Caco-2 (cell line): ENCODE results near the gene TPSG1. TPM values are rescaled to one million over a fixed set of nuclear protein-coding genes. Genes with fewer than 3 reads are reported as not detected.

ENCODE experiments used
- BruUV-seq: library from RNA; stranded (reverse); fragments of 400-500 nt; replicated peaks from 2 replicates; lab custom pipeline; 2021; lab: Mats Ljungman, UMichigan
- CTCF ChIA-PET: fragments of 300-600 bp; sonication (Branson Sonifier 250); formaldehyde crosslinking; loops from one replicate; lab custom pipeline; 2022; ENCODE audit warnings: antibody characterized with exemption; lab: Charles Lee
- POLR2A ChIA-PET: fragments of 300-600 bp; sonication (Branson Sonifier 250); formaldehyde crosslinking; loops from one replicate; lab custom pipeline; 2022; ENCODE audit warnings: antibody characterized with exemption; lab: Charles Lee
- DNase-seq, 2 experiments: peaks; one replicate each; pipeline versions ENCODE4 v3.0.0 to v3.0.0-alpha.2; 2020 to 2022
- H3K27me3 ChIP-seq: replicated peaks from 2 replicates; pipeline ENCODE4 v1.6.0; 2011; ENCODE audit warnings: low read length; ENCODE audit not compliant: control insufficient read depth, insufficient read depth
- H3K36me3 ChIP-seq: 2 replicates; pipeline ENCODE4 v1.5.1; 2011; ENCODE audit warnings: low read length; ENCODE audit not compliant: control insufficient read depth, insufficient read depth
- H3K4me1 ChIP-seq: fragments of 250-450 bp; sonication (Bioruptor Pico); 2 replicates; pipeline ENCODE4 v1.5.1; 2020; ENCODE audit warnings: mild to moderate bottlenecking
- H3K4me3 ChIP-seq: 2 replicates; pipeline ENCODE4 v1.5.1; 2011; ENCODE audit warnings: low read depth, mild to moderate bottlenecking, control low read depth, low read length
- H3K9me3 ChIP-seq: fragments of 250-450 bp; sonication (Bioruptor Pico); 2 replicates; pipeline ENCODE4 v1.5.1; 2020; ENCODE audit warnings: mild to moderate bottlenecking, moderate library complexity
- H3K27ac Mint-ChIP-seq: one replicate; pipeline ENCODE4 v1.8.0; 2022; ENCODE audit warnings: mixed read lengths; ENCODE audit not compliant: unreplicated experiment
- H3K27me3 Mint-ChIP-seq: one replicate; pipeline ENCODE4 v1.8.0; 2022; ENCODE audit warnings: mixed read lengths; ENCODE audit not compliant: insufficient read depth, unreplicated experiment
- H3K36me3 Mint-ChIP-seq: one replicate; pipeline ENCODE4 v1.8.0; 2022; ENCODE audit warnings: mild to moderate bottlenecking, mixed read lengths; ENCODE audit not compliant: insufficient read depth, unreplicated experiment
- H3K4me1 Mint-ChIP-seq: one replicate; pipeline ENCODE4 v1.8.0; 2022; ENCODE audit warnings: low read depth, mixed read lengths; ENCODE audit not compliant: unreplicated experiment
- H3K4me3 Mint-ChIP-seq: one replicate; pipeline ENCODE4 v1.8.0; 2022; ENCODE audit warnings: mild to moderate bottlenecking, moderate library complexity, mixed read lengths; ENCODE audit not compliant: unreplicated experiment
- H3K9me3 Mint-ChIP-seq: one replicate; pipeline ENCODE4 v1.8.0; 2022; ENCODE audit warnings: mixed read lengths; ENCODE audit not compliant: unreplicated experiment
- intact Hi-C: fragments of 100-400 bp; cut with micrococcal nuclease; formaldehyde crosslinking; loops from one replicate; pipeline ENCODE4 v1.10.0; 2022; ENCODE audit not compliant: unreplicated experiment
- total RNA-seq: library from RNA; stranded (reverse); gene quantifications from 2 replicates; pipeline ENCODE4 v1.2.3, GENCODE V29; 2022
- TF ChIP-seq, protein P1 (sequence below), 2 experiments: fragments of 200-600 bp in 1 of 2; IDR thresholded peaks; 1 replicate in 1 of 2; 2 replicates in 1 of 2; pipeline versions ENCODE4 v1.5.1 to v1.8.0; 2011 to 2022; ENCODE audit warnings: antibody characterized with exemption in 1 of 2, control low read depth in 1 of 2, inconsistent platforms in 1 of 2, low read depth in 1 of 2, low read length in 1 of 2, mild to moderate bottlenecking in 1 of 2, moderate library complexity in 1 of 2; ENCODE audit not compliant: insufficient read depth in 1 of 2, severe bottlenecking in 1 of 2, unreplicated experiment in 1 of 2

Gene TPSG1
- total RNA-seq, 1 experiment from 2014 or later: not detected

- intact Hi-C loops: no loop called here
- Mint-ChIP-seq H3K9me3 (no peaks in the 10 kb centered on the region), H3K27me3 (peaks cover 2% of the 10 kb centered on the region), H3K4me1 (no peaks in the 10 kb centered on the region), H3K4me3 (no peak overlapping the region), H3K36me3 (no peaks in the 10 kb centered on the region), H3K27ac (no peak overlapping the region)
- H3K27me3 ChIP-seq: no peaks in the 10 kb centered on the region
- DNase-seq: no peak
- POLR2A ChIA-PET: no interaction called here
- no TSS peak for BruUV-seq
- TF ChIP-seq, protein P1, sequence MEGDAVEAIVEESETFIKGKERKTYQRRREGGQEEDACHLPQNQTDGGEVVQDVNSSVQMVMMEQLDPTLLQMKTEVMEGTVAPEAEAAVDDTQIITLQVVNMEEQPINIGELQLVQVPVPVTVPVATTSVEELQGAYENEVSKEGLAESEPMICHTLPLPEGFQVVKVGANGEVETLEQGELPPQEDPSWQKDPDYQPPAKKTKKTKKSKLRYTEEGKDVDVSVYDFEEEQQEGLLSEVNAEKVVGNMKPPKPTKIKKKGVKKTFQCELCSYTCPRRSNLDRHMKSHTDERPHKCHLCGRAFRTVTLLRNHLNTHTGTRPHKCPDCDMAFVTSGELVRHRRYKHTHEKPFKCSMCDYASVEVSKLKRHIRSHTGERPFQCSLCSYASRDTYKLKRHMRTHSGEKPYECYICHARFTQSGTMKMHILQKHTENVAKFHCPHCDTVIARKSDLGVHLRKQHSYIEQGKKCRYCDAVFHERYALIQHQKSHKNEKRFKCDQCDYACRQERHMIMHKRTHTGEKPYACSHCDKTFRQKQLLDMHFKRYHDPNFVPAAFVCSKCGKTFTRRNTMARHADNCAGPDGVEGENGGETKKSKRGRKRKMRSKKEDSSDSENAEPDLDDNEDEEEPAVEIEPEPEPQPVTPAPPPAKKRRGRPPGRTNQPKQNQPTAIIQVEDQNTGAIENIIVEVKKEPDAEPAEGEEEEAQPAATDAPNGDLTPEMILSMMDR (IDR thresholded peaks at IDR 0.05; ENCODE audit: insufficient read depth in 1 of 2, low read depth in 1 of 2, low read length in 1 of 2, severe bottlenecking in 1 of 2, unreplicated experiment in 1 of 2): no peak
- no peak overlapping the region for H3K4me3 ChIP-seq
- H3K9me3 ChIP-seq: no peaks in the 10 kb centered on the region
- no peaks in the 10 kb centered on the region for H3K4me1 ChIP-seq
- H3K36me3 ChIP-seq: no peaks in the 10 kb centered on the region
- CTCF ChIA-PET: no interaction called here
Measured at GRCh38 chr16:1223355-1224214, 1.5 kb downstream of the TPSG1 start.

- Mint-ChIP-seq H3K4me3 (no peak overlapping the region), H3K27me3 (peaks cover 2% of the 10 kb centered on the region), H3K36me3 (no peaks in the 10 kb centered on the region), H3K27ac (no peak overlapping the region), H3K4me1 (no peaks in the 10 kb centered on the region), H3K9me3 (no peaks in the 10 kb centered on the region)
- no peaks in the 10 kb centered on the region for H3K27me3 ChIP-seq
- H3K9me3 ChIP-seq: no peaks in the 10 kb centered on the region
- no peak overlapping the region for H3K4me3 ChIP-seq
- TF ChIP-seq, protein P1 (IDR thresholded peaks at IDR 0.05; ENCODE audit: insufficient read depth in 1 of 2, low read depth in 1 of 2, low read length in 1 of 2, severe bottlenecking in 1 of 2, unreplicated experiment in 1 of 2): no peak
- DNase-seq: no peak
- BruUV-seq: no TSS peak
- no peaks in the 10 kb centered on the region for H3K36me3 ChIP-seq
- intact Hi-C loops: no loop called here
- no peaks in the 10 kb centered on the region for H3K4me1 ChIP-seq
- CTCF ChIA-PET: no interaction called here
- POLR2A ChIA-PET: no interaction called here
Measured at GRCh38 chr16:1222553-1223354, 2.3 kb downstream of the TPSG1 start.

GRCh38 chr16:1221628-1222552, 3.2 kb downstream of the TPSG1 start:
- Histone ChIP-seq H3K4me3 (no peak overlapping the region), H3K36me3 (no peaks in the 10 kb centered on the region), H3K27me3 (no peaks in the 10 kb centered on the region), H3K9me3 (no peaks in the 10 kb centered on the region), H3K4me1 (no peaks in the 10 kb centered on the region)
- no peaks in the 10 kb centered on the region for H3K36me3 Mint-ChIP-seq
- no peak overlapping the region for H3K27ac Mint-ChIP-seq
- H3K27me3 Mint-ChIP-seq: peaks cover 2% of the 10 kb centered on the region
- H3K4me3 Mint-ChIP-seq: no peak overlapping the region
- DNase-seq: no peak
- no TSS peak for BruUV-seq
- intact Hi-C loops: no loop called here
- TF ChIP-seq, protein P1 (IDR thresholded peaks at IDR 0.05; ENCODE audit: insufficient read depth in 1 of 2, low read depth in 1 of 2, low read length in 1 of 2, severe bottlenecking in 1 of 2, unreplicated experiment in 1 of 2): no peak
- H3K4me1 Mint-ChIP-seq: no peaks in the 10 kb centered on the region
- H3K9me3 Mint-ChIP-seq: no peaks in the 10 kb centered on the region
- CTCF ChIA-PET: no interaction called here
- POLR2A ChIA-PET: no interaction called here
